A673 (cell line): ENCODE data around the gene PHF2.

Experiments used
- EZH2 ChIP-seq: fragments of 200-600 bp; sonication (generic); IDR thresholded peaks from 2 replicates; pipeline ENCODE4 v1.6.1; 2017; ENCODE audit warnings: borderline replicate concordance, low read depth, mild to moderate bottlenecking, mixed read lengths, antibody characterized with exemption, low read length; ENCODE audit not compliant: poor library complexity, severe bottlenecking
- TF ChIP-seq, protein P1 (sequence below): fragments of 300-800, 200-600 bp; sonication (generic); conservative IDR thresholded peaks from 2 replicates; pipeline ENCODE4 v1.5.1; 2017; ENCODE audit warnings: low read depth, mild to moderate bottlenecking, antibody characterized with exemption, low read length, moderate library complexity, mixed read lengths

DNA sequence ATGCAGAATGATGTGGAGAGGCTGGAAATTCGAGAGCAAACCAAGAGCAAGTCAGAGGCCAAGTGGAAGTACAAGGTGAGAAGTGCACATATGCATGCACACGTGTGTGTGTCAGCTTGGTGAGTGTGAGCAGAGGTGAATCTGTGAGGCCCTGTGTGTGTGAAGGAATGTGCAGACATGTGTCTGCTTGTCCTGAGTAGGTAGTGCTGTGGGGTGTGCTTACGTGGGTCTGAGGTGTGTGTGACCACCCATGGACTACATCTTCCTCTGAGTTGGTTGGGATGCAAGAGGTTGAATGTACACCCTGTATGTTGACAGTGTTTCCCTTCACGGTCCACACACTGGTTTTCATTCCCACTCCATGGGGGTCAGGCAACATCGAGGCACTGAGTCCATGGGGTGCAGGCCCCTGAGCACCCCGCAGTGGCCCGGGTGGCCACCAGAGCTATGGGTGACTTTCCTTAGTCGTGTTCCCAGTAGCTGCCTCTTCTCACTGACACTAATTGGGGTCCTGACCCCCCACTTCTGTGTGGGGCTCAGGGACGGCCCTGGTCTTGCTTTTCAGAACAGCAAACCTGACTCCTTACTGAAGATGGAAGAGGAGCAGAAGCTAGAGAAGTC is 86.7 kb downstream of the PHF2 start:
- TF ChIP-seq, protein P1, sequence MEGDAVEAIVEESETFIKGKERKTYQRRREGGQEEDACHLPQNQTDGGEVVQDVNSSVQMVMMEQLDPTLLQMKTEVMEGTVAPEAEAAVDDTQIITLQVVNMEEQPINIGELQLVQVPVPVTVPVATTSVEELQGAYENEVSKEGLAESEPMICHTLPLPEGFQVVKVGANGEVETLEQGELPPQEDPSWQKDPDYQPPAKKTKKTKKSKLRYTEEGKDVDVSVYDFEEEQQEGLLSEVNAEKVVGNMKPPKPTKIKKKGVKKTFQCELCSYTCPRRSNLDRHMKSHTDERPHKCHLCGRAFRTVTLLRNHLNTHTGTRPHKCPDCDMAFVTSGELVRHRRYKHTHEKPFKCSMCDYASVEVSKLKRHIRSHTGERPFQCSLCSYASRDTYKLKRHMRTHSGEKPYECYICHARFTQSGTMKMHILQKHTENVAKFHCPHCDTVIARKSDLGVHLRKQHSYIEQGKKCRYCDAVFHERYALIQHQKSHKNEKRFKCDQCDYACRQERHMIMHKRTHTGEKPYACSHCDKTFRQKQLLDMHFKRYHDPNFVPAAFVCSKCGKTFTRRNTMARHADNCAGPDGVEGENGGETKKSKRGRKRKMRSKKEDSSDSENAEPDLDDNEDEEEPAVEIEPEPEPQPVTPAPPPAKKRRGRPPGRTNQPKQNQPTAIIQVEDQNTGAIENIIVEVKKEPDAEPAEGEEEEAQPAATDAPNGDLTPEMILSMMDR = no peak
- no peak for TF ChIP-seq EZH2
